ENCODE measurements around the gene PAM.

PAM gene

DNA sequence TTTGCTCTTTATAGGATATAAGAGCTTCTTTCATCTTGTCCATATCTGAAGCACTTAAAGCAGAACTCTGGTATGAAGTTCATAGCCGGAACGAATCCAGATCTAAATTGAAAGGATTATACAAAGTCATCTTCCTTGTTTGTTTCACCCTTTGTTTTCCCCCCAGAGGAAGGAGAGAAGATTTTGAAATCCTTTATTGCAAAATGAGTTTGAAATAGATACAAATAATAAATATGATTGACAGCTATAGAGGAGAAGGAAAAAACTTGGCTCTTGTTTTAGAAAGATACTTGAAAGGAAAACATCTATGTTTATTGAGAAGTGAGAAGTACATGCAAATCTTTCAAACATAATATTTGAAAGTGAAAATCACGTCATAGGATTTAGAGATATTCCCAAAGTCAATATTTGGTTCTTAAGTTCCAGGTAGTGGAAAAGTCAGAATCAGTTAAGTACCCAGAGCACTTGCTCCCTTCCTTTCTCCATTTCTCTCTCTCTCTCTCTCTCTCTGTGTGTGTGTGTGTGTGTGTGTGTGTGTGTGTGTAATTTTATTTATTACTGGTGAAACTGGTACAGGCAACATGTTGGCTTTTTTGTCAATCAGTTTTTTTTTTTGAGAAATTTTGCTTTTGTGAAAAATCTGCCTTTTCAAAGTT lies 27.2 kb downstream of the PAM start:
- no peak for DNase-seq

DNA sequence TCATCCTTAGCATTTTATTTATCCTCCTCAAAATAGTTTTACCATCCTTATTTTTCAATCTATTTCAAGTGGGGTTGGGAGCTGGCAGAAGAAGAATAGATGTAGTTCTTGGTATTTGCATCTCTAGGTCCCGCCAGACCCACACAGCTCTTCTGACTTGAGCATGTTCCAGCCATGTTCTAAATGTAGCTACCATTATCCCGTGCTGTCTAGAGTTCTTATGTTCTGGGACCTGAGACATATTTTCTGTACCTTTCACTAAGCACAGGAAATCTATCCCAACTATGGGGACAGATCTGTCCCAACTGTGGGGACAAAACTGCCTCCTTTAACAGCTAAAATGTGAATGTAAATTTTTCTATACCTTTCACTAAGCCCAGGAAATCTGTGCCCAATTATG lies 32.0 kb downstream of the PAM start:
- DNase-seq, result no peak

DNA sequence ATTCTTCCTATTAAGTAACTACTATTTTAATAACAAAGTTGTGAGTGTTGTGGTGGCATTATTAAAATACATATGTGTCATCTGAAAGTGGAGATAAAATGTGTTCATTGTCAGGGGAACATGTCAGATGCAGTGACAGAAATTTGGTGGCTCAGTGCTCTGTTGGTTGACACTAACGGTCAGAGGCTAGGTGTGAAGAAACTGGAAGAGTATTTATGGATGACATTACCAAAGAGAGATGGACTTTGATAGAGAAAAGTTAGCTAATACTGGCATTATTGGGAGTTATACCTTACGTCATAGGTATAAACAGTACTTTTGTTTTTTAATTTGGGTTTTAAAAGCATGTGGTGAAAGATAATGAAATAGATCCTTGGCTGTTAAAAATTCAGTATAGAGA lies 33.7 kb downstream of the PAM start:
- DNase-seq, result no peak

DNA sequence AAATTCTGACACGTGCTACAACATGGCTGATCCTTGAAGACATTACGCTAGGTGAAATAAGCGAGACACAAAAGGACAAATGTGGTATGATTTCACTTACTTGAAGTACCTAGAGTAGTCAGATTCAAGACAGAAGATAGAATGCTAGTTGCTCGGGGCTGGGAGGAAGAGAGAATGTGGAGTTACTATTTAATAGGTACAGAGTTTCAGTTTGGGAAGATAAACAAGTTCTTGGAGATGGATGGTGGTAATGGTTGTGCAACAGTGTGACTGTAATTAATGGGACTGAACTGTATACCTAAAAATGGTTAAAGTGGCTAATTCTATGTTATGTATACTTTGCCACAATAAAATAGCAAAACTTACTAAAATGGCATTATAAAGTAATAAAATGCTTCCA lies 34.4 kb downstream of the PAM start:
- DNase-seq, result no peak

DNA sequence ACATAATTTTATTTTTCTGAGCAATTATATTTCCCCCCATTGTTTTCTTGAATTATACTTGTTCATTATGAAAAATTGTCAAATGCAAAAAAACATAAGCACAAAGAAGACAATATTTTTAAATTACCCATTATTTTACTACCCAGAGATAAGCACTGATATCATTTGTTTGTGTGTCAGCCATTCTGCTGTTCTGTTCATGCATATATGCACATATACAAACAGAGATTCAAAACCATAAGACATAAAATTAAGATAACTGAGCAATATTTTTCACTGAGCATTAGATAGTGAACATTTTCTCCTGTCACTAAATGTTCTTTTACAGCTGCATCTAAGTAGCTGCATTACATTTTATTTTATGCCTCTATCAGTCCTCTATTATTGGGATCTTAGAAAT lies 35.6 kb downstream of the PAM start:
- no peak for DNase-seq

DNA sequence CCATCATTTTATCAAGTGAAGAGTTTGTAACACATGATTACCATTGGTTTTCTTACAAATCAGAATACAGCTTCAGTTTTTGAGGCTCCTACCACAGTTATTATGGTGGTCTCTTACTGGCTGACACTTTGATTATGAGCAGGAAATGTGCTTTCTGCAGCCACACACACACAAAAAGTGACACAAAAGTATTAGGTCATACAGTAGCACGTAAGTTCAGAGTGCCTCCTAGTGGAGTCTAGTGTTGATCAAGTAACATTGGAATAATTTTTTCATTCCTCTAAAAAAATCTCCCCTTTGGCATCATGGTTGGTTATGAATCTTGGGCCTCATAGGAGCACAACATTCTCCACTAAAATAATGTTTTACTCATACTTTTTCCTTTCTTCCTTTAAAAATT lies 37.6 kb downstream of the PAM start:
- no peak for DNase-seq

DNA sequence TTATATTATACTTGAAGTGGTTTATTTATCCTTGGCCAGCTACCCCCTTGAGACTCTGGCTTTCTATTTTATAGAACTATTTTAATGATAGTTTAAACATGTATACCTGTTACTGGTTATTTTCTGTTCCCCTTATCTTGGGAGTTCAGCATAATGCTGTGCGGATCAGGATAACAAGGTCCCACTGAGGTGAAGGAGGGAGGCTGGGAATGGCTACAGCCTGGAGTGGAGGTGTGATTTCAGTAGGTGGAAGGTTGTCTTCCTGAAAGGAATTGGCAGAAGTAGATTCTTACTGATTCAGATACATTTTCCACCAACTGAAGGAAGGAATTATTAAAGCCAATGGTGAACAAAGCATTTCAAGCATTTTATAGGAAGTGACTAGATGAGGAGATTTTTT lies 38.9 kb downstream of the PAM start:
- no peak for DNase-seq

DNA sequence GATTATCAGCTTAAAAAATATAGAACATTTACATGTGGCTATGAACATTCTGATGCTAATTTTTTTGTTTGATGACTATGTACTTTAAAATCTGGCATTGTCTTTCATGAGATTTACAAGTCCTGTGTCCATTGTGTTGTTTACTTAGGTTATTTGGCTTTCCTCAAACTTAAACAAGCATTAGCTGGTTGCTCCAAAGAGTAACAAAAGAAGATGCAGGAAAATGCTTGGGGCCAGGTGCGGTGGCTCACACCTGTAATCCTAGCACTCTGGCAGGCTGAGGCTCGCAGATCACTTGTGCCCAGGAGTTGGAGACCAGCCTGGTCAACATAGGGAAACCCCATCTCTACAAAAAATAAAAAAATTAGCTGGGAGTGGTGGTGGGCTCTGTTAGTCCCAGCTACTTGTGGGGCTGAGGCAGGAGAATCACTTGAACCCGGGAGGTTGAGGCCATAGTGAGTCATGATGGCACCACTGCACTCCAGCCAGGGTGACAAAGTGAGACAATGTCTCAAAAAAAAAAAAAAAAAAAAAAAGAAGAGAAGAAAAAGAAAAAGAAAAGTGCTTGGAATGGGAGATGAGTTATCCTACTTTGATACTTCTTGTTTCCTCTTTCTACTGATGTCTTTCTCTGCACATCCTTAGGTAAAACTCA lies 39.7 kb downstream of the PAM start:
- DNase-seq, result no peak

DNA sequence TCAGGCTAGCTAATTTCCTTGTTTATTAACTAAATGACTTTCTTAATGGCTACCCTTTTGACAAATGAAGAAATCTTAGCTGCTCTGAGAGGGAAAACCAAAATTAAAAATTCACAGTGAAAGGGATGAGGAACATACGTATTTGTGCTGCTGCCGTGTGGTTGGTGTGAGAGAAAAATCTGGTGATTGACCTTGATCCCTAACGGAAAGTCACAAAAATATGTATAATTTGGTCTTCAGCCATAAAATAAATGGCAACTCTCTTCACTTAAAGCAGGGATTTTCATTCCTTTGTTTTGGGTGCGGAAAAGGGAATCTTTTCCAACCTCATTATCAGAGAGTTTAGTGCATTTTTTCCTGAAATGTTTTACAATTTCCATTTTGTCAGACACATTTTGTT lies 40.4 kb downstream of the PAM start:
- DNase-seq, result no peak

DNA sequence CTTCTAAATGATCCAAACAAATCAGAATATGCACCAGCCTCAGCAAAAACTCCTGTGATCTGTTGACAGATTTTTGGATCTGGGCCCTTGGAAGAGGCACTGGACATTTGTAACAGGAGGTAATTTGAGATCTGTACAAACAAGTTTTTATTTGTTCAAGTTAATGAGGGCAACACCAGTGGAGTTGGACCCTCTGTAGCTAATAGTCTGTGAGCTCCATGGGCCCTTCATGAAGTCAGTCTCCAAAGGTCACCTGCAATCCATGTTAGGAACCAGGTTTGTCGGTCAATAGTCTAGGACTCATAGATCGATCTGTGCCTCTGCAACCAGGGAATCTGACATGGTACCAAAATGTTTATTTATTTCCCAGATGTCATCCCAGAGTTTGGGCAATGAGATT lies 40.9 kb downstream of the PAM start:
- no peak for DNase-seq

DNA sequence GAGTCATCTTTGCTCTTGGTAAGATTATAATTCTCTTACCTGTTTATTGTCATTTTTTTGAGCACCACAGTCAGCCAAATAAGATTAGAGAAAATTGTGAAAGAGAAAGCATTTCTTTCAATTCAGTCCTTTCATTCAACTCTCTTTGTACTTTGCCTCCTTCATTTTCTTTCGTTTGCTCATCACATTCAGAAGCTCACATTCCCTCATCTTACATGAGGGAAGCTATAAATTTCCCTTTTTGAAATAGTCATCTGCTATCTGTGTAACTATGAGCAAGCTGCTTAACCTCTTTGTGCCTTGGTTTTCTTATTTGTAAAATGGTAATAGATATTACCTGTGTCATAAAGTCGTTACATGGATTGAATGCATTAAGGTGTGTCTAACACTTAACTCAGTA lies 41.4 kb downstream of the PAM start:
- DNase-seq, result no peak

DNA sequence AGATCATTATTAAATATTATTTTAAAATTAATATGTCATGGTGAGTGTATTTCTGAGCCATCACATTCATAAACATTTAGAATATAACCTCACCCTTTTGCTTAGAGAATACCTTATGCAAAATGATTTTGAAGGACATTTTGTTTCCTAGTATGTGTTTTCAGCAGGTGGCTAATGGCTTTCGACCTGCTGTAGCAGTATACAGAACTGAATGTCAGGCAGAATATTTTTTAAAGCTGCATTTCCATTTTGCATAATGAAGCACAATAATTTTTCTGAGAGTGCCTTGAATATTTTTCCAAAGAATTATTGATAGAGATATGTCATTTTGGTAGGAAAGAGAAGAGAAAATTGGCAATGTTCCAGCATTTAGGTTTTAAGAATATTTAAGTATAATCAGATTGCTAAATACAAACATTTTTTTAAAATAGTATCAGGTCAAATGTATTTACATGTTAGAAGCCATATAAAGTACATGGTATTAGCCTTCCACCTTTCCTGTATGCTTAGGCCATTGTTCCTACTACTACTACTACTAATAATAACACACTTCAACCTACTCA lies 42.3 kb downstream of the PAM start:
- DNase-seq, result no peak

DNA sequence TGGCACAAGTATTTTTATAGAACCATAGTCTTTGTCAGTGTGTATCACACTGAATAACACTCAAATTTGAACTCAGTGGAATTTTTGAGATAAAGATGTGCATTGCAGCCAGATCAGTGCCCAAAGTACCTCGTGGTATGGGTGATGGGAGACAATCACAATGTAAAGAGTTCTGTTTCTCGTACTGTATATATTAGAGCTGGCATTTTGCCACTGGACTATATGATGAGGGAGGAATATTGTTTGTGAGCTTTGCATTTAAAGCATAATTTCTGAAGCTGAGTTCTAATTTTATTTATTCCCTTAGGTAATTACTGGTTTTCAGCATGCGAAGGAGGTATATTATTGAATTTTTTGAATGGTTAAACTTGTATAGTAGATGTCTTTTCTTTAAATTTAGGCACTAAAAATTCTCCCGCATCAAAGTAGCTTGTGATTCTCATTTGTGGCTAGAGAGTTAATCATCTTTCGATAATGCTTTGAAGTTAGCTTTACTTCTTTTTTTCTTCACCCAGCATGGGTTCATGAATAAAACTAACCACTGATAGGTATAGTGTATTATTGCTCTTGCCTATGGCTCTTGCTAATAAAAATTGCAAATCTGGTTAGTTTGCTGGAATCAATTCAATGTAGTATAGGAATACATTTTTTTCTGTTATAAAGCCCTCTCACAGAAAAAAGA lies 43.1 kb downstream of the PAM start:
- no peak for DNase-seq

DNA sequence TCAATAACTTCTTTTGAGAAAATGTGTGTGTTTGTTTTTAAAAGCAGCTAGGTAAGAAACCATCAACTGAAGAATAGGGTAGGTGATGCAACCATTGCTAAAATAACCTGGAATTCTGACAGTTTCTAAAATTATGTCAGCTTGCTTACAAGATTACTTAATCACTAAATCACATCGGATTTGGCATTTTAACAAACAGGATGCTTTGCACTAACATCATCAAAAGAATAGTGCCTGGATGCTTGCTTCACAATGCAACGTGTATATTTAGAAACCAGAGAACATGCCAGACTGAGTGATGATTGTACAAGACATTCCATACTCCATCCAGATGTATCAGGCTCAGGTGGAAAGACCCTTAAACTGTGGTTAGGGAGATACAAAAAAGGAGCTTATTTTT lies 43.9 kb downstream of the PAM start:
- no peak for DNase-seq

DNA sequence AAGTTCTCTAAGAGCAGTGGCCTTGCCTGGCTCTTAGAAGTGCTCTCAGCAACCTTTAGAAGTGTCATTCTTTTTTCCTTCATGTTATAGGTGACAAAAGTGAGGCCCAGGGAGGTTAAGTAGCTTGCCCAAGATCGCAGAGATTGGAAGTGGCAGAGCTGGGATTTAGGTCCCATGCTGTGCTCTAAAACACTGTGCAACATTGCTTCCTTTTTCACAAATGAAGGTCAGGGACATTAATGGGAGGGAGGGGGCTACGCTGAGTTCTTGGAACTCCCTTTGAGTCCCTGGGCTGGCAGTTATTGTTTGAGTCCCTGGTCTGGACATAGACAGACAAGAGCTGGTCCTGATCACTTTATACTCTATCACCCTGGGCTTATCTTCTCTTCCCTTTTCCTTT lies 45.3 kb downstream of the PAM start:
- no peak for DNase-seq

DNA sequence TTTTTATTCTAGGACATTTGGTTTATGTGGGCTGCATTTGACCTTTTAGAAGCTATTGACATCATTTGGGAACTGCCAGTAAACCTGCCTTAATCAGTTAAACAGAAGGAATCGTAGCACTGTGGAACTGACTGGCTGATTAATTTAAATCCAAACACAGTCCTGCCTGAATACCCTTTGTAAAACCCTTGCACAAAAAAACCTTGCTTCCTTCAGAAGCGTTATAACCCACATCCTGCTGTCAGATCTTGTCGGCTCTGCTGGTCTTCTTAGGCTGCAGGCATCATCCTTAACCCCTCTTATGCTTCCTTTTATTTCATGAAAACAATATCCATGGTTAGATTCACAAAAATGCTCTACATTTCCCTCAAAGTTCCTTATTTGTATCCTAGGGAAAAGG lies 46.3 kb downstream of the PAM start:
- DNase-seq, result no peak

DNA sequence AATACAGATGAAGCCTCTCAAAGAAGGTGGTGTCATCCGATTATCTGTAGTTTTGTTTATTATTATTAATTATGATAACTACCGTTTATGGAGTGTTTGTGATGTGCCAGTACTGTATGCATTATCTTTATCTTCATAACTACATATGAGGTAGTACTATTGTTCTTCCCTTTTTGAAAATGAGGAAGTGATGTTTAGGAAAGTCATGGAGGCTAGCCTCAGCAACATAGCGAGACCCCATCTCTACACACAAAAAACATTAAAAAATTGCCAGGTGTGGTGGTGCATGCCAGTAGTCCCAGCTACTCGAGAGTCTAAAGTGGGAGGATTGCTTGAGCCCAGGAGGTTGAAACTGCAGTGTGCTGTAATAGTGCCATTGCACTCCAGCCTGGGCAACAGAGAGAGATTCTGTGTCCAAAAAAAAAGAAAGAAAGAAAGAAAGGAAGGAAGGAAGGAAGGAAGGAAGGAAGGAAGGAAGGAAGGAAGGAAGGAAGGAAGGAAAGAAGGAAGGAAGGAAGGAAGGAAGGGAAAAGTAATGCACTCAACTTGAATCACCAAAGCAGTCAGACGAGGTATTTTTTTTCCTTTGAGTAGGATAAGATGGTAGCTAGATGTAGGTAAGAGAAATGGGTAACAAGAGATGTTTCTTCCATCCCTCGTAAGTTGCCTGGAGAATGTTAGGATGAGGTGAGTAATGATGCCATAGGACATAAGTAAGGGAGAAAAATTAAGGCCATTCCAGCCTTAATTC lies 47.8 kb downstream of the PAM start:
- no peak for DNase-seq

DNA sequence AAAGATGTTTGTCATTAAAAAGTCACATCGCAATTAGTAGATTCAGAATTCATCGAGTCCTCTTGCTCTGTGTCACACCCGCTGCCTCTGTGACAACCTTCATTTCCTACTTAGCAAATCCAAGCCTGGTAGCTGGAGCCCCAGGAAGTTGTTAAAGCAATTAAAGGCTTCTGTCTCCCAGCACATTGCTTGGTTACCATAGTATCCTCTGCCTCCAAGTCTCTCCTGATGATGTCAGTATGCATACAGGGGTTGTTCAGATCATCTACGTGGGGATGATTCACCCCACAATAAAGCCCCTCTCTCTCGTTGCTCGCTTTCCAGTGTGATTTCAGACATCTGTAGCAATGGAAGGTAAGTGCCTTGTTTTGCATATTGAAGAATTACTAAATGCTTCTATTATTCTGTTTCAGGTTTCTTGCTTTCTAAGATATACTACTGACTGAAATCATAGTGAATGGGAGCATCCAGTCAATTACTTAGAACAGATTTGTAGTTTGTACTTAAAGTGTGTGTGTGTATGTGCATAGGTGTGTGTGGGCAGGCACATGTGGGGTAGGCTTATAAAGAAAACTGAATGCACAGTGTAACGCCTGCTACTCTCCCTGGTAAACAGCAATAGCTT lies 52.9 kb downstream of the PAM start:
- peak in 1 of 2 experiments; percentile 16 for DNase-seq

DNA sequence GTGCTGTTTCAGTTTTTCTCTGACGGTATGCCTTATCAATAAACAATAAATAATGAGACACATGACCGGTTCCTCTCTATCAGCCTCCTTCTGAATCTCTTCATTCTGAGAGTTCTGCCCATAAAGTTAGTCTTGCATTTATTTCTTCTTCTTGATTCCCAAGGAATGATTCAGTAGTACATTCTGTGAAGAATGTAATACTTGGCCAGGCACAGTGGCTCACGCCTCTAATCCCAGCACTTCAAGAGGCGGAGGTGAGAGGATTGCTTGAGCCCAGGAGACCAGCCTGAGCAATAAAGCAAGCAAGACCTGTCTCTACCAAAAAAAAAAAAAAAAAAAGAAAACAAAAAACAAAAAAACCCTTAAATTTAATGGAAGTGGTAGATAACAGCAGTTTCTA lies 53.9 kb downstream of the PAM start:
- no peak for DNase-seq

DNA sequence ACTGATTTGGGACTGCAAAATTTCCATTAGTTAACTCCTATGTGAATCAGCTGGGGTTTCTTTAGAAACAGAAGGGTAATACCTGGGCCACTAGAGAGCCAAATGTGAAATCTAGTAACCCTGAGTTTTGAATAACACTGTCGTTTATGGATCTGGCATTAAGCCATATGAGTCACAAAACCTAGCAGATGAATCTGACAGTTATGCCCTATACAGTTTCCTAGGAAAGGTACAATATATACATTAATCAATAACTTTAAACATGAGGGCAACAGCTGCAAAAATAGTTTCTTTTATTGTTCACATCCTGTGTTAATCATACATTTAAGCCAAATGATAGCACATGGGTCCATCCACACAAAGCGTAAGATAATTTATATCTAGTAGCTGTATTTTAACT lies 56.9 kb downstream of the PAM start:
- DNase-seq, result peak in 1 of 2 experiments; percentile 34

DNA sequence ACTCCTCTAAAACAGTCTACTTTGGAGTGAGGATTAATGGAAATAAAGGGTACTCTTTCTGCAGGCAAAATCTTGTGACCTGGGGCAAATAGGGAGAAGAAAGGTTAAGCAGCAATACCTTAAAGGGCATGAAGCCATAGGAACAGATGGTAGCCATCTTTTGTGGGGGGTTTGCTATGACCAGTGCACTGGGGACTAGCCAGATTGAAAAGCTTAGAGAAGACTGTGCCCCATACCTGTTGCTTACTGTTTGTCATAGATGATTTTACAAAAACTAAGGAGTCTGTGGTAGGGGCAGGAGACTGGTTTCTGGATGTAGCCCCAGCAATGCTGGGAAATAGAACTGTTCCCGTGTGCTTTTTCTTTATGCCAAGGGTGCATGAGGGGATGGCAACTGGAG lies 58.6 kb downstream of the PAM start:
- DNase-seq, result no peak

DNA sequence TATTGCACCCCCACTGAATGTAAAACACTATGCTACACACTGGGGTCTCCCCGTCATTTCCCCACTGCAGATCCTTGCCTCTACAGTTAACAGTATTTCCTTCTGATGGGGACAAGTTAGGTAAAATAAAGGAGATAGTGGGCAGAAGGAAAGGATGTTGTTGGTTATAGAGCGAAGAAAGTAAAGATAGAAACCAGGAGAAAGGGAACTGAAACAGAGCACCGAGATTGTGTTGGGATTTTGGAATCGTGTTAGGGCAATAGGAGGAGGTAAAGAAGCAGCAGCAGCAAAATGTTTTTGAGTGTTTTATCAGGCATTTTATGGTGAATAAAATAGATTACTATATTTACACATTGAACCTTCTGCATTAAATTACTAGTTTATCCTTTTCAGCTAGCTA lies 60.0 kb downstream of the PAM start:
- no peak for DNase-seq
